ENCODE measurements around the gene ADAMTS15. TPM values are rescaled to one million over a fixed set of nuclear protein-coding genes. Genes with fewer than 3 reads are reported as not detected.

ADAMTS15 gene
- total RNA-seq, 6 donors from 2014 or later, result 2.5 to 23.0 (median 7.2) TPM

DNA sequence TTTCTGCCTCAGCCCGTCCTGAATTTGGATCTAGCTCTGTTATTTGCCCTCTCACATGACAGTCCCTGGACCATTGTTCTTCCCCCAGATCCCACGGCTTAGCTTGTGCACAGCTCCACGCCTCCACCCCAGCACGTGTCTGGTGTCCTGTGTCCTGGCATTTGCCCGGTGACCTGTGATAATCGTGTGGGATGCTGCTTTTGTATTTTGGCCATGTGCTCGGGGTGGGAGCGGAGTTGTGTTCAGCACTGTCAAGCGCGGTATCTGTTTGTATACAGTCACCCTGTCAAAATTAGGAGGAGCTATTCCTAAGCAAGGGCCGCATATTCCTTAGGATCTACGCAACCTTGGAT lies 31.9 kb upstream of the ADAMTS15 start:
- Histone ChIP-seq H3K4me1 (peaks cover 3 to 14% (median 11%) of the 10 kb centered on the region in 4 donors), H3K4me3 (no peak overlapping the region), H3K27me3 (no peaks in the 10 kb centered on the region), H3K9me3 (no peaks in the 10 kb centered on the region), H3K36me3 (no peaks in the 10 kb centered on the region), H3K27ac (peak overlapping the region in 1 of 4 donors; percentile 52)
- TF ChIP-seq EP300 (IDR thresholded peaks at IDR 0.05) (no peak), POLR2A (IDR thresholded peaks at IDR 0.05) (no peak), POLR2AphosphoS5 (IDR thresholded peaks at IDR 0.05) (no peak)
- TF ChIP-seq, protein P1, sequence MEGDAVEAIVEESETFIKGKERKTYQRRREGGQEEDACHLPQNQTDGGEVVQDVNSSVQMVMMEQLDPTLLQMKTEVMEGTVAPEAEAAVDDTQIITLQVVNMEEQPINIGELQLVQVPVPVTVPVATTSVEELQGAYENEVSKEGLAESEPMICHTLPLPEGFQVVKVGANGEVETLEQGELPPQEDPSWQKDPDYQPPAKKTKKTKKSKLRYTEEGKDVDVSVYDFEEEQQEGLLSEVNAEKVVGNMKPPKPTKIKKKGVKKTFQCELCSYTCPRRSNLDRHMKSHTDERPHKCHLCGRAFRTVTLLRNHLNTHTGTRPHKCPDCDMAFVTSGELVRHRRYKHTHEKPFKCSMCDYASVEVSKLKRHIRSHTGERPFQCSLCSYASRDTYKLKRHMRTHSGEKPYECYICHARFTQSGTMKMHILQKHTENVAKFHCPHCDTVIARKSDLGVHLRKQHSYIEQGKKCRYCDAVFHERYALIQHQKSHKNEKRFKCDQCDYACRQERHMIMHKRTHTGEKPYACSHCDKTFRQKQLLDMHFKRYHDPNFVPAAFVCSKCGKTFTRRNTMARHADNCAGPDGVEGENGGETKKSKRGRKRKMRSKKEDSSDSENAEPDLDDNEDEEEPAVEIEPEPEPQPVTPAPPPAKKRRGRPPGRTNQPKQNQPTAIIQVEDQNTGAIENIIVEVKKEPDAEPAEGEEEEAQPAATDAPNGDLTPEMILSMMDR (IDR thresholded peaks at IDR 0.05), result no peak
- DNase-seq, result peak in 1 of 2 donors; percentile 21
- WGBS, 2 donors, result 78 to 82% methylated on average over 12 of the region's 12 CpGs
- no peak for ATAC-seq (ENCODE audit: low FRiP score in 2 of 2)

DNA sequence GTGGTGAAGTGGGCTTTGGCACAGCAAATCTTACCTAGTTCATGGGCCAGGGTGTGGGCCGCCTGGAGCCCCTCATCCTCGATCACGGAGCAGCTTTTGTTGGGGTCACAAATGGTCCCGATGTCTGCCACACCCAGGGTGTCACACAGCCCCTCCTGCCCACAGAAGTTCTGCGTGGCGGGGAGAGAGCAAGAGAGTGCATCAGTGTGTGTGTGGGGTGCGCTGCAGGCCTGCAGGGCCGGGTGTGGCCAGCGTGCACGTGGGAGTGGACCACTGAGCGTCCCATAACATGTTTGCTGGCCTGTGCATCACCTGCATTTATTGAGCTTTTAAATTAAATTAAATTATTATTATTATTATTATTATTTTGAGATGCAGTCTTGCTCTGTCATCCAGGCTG lies 31.5 kb upstream of the ADAMTS15 start:
- no peaks in the 10 kb centered on the region for H3K9me3 ChIP-seq
- DNase-seq (peak in 1 of 2 donors; percentile 59), ATAC-seq (ENCODE audit: low FRiP score in 2 of 2) (no peak)
- no peaks in the 10 kb centered on the region for H3K36me3 ChIP-seq
- H3K27ac ChIP-seq, result peak overlapping the region in 1 of 4 donors; percentile 52
- WGBS, 2 donors, result 89 to 93% methylated on average over 8 to 11 of the region's 11 CpGs
- TF ChIP-seq EP300 (IDR thresholded peaks at IDR 0.05), result no peak
- no peak for TF ChIP-seq POLR2AphosphoS5 (IDR thresholded peaks at IDR 0.05)
- no peak for TF ChIP-seq POLR2A (IDR thresholded peaks at IDR 0.05)
- TF ChIP-seq, protein P1 (IDR thresholded peaks at IDR 0.05), result no peak
- no peaks in the 10 kb centered on the region for H3K27me3 ChIP-seq
- no peak overlapping the region for H3K4me3 ChIP-seq
- peaks cover 6 to 14% (median 11%) of the 10 kb centered on the region in 4 donors for H3K4me1 ChIP-seq

DNA sequence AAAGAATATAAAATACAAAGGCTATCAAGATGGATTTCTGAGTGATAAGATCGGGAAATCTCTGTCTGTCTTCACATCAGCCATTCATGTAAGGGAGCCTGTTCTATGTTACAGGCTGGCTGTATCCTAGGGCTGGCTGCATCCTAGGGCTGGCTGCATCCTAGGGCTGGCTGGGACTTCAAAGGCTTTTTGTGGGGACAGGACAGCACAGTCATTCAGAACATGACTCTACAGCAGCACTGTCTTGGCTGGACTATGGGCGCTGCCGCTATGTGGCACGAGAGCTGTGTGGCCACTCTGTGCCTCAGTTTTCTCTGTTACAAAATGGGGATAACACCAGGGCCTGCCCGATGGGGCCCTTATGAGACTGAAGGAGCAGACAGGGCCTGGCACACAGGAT lies 30.2 kb upstream of the ADAMTS15 start:
- TF ChIP-seq POLR2AphosphoS5 (IDR thresholded peaks at IDR 0.05) (no peak), POLR2A (IDR thresholded peaks at IDR 0.05) (no peak), EP300 (IDR thresholded peaks at IDR 0.05) (no peak)
- TF ChIP-seq, protein P1 (IDR thresholded peaks at IDR 0.05), result no peak
- H3K4me3 ChIP-seq, result no peak overlapping the region
- 86 to 94% methylated on average over 4 to 5 of the region's 5 CpGs for WGBS, 2 donors
- peaks cover 6 to 14% (median 11%) of the 10 kb centered on the region in 4 donors for H3K4me1 ChIP-seq
- ATAC-seq (ENCODE audit: low FRiP score in 2 of 2) (no peak), DNase-seq (peak in 1 of 2 donors; percentile 10)
- peak overlapping the region in 3 of 4 donors; percentile 18 to 73 (median 34) for H3K27ac ChIP-seq
- H3K27me3 ChIP-seq, result no peaks in the 10 kb centered on the region
- H3K9me3 ChIP-seq, result no peaks in the 10 kb centered on the region
- H3K36me3 ChIP-seq, result no peaks in the 10 kb centered on the region

DNA sequence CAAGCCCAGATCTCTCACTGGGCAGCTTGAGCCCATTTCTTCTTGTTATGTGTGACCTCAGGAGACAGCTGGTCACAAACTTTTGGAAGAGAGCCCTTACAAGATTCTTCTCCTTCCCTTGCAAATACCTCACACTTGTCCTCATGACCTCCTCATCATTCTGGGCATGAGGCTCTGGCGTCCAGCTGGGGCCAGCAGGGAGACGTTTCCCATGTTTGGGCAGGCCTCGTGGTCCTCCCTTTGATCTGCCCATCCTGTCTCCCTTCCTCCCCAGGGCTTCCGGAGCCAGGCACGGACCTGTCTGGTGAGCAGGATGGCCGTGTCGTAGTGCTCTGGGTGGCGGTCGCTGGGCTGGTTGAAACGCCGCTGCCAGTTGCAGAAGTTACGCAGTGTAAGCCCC lies 29.7 kb upstream of the ADAMTS15 start:
- 39 to 59% methylated on average over 12 of the region's 12 CpGs for WGBS, 2 donors
- Histone ChIP-seq H3K27ac (peak overlapping the region; percentile 17 to 75 (median 46)), H3K27me3 (no peaks in the 10 kb centered on the region), H3K36me3 (no peaks in the 10 kb centered on the region), H3K4me3 (no peak overlapping the region), H3K4me1 (peaks cover 6 to 14% (median 11%) of the 10 kb centered on the region in 4 donors), H3K9me3 (no peaks in the 10 kb centered on the region)
- DNase-seq, result peak; percentile 29 to 52
- ATAC-seq (ENCODE audit: low FRiP score in 2 of 2), result peak in 1 of 2 donors; percentile 1
- TF ChIP-seq POLR2A (IDR thresholded peaks at IDR 0.05) (no peak), POLR2AphosphoS5 (IDR thresholded peaks at IDR 0.05) (peak; percentile 68 to 69), EP300 (IDR thresholded peaks at IDR 0.05) (peak in 2 of 4 donors; percentile 18 to 38)

DNA sequence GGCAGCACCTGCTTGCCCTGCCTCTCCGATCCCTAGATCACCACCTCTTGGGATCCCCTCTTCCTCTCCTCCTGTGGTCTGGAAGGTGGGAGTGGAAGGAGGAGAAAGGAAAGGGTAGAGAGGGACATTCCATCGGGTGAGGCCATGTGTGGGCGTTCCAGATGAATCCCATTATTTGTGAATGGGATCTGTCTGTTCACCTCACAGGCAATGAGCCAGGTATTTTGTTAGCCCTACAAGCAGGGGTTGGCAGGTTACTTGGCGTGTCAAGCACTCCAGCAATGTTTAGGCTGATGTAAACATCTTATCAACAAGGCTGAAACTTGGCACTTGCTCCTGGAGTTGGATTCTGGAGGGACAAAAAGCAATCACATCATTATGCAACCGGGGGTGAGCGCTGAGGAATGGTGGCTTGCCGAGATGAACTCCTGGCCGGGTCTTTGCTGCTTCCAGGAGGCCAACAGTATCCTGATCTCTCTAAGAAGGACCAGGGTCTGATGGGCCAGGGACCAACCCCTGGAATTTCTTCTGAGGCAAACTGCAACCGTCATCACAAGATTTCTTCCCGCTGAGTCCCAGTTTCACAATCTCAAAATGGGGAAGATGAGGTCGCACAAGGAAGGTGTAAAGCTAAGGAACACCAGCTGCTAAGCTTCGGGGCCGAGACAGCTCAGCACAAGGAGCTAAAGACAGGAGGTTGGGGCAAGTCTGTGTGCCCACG lies 27.8 kb upstream of the ADAMTS15 start:
- TF ChIP-seq, protein P1 (IDR thresholded peaks at IDR 0.05), result no peak
- peak; percentile 45 to 82 for TF ChIP-seq POLR2AphosphoS5 (IDR thresholded peaks at IDR 0.05)
- H3K36me3 ChIP-seq, result no peaks in the 10 kb centered on the region
- no peaks in the 10 kb centered on the region for H3K9me3 ChIP-seq
- peak overlapping the region in 3 of 4 donors; percentile 62 to 76 (median 75) for H3K27ac ChIP-seq
- DNase-seq, result peak in 1 of 2 donors; percentile 31
- 40 to 42% methylated on average over 13 to 14 of the region's 14 CpGs for WGBS, 2 donors
- H3K27me3 ChIP-seq, result no peaks in the 10 kb centered on the region
- H3K4me1 ChIP-seq, result peaks cover 6 to 14% (median 11%) of the 10 kb centered on the region in 4 donors
- no peak overlapping the region for H3K4me3 ChIP-seq
- ATAC-seq (ENCODE audit: low FRiP score in 2 of 2), result peak; percentile 38 to 53

Measured in upper lobe of left lung (tissue), 6 donors.